Measurements from ENCODE around the gene CCL19. TPM values are rescaled to one million over a fixed set of nuclear protein-coding genes. Genes with fewer than 3 reads are reported as not detected.
"Not testable (repeated sequence)": the region's sequence is repeated elsewhere in the genome, so short reads cannot be mapped to it uniquely, and the experiment has no call there.

The CCL19 gene
- total RNA-seq, 1 donor from 2014 or later: 1.1 TPM

- TF ChIP-seq CTCF (IDR thresholded peaks at IDR 0.05): no peak
- Histone ChIP-seq H3K9me3 (no peaks in the 10 kb centered on the region), H3K4me1 (peaks cover 5% of the 10 kb centered on the region), H3K27me3 (no peaks in the 10 kb centered on the region), H3K4me3 (no peak overlapping the region), H3K36me3 (no peaks in the 10 kb centered on the region), H3K27ac (no peak overlapping the region)
- intact Hi-C loops (cut with DNase I): no loop called here
- ATAC-seq (no peak), DNase-seq (no peak)
Measured at GRCh38 chr9:34723141-34723540, 32.1 kb upstream of the CCL19 start.

GRCh38 chr9:34719769-34720025 is 28.6 kb upstream of the CCL19 start:
- intact Hi-C loops (cut with DNase I); H3K4me3 ChIP-seq; H3K4me1 ChIP-seq; H3K9me3 ChIP-seq; H3K27me3 ChIP-seq; H3K36me3 ChIP-seq; ATAC-seq; DNase-seq; H3K27ac ChIP-seq: not testable (repeated sequence)

GRCh38 chr9:34719021-34719768 is 28.1 kb upstream of the CCL19 start:
- no peaks in the 10 kb centered on the region for H3K27me3 ChIP-seq
- no peak for TF ChIP-seq CTCF (IDR thresholded peaks at IDR 0.05)
- intact Hi-C loops (cut with DNase I): no loop called here
- no peak overlapping the region for H3K4me3 ChIP-seq
- H3K27ac ChIP-seq: no peak overlapping the region
- no peaks in the 10 kb centered on the region for H3K36me3 ChIP-seq
- H3K4me1 ChIP-seq: peaks cover 7% of the 10 kb centered on the region
- ATAC-seq: no peak
- DNase-seq: no peak
- H3K9me3 ChIP-seq: no peaks in the 10 kb centered on the region

- no peak for TF ChIP-seq CTCF (IDR thresholded peaks at IDR 0.05)
- Histone ChIP-seq H3K36me3 (no peaks in the 10 kb centered on the region), H3K27ac (peak overlapping the region; percentile 1), H3K4me3 (no peak overlapping the region), H3K4me1 (peaks cover 7% of the 10 kb centered on the region), H3K27me3 (no peaks in the 10 kb centered on the region), H3K9me3 (no peaks in the 10 kb centered on the region)
- DNase-seq (no peak), ATAC-seq (peak; percentile 23)
- intact Hi-C loops (cut with DNase I): no loop called here
Measured at GRCh38 chr9:34717996-34718614, 27.0 kb upstream of the CCL19 start.

GRCh38 chr9:34716711-34717110 is 25.6 kb upstream of the CCL19 start:
- no peak for TF ChIP-seq CTCF (IDR thresholded peaks at IDR 0.05)
- ATAC-seq (no peak), DNase-seq (no peak)
- no peak overlapping the region for H3K27ac ChIP-seq
- intact Hi-C loops (cut with DNase I): no loop called here
- peaks cover 7% of the 10 kb centered on the region for H3K4me1 ChIP-seq
- no peaks in the 10 kb centered on the region for H3K9me3 ChIP-seq
- H3K27me3 ChIP-seq: no peaks in the 10 kb centered on the region
- H3K4me3 ChIP-seq: no peak overlapping the region
- no peaks in the 10 kb centered on the region for H3K36me3 ChIP-seq

- peaks cover 7% of the 10 kb centered on the region for H3K4me1 ChIP-seq
- no peak for DNase-seq
- ATAC-seq: no peak
Measured at GRCh38 chr9:34715639-34716215, 24.7 kb upstream of the CCL19 start.

More at GRCh38 chr9:34715639-34716215, 24.7 kb upstream of the CCL19 start:
- Histone ChIP-seq H3K27me3 (no peaks in the 10 kb centered on the region), H3K4me3 (no peak overlapping the region), H3K36me3 (no peaks in the 10 kb centered on the region), H3K27ac (no peak overlapping the region), H3K9me3 (no peaks in the 10 kb centered on the region)
- no peak for TF ChIP-seq CTCF (IDR thresholded peaks at IDR 0.05)
- intact Hi-C loops (cut with DNase I): no loop called here

Data from upper lobe of right lung (tissue), 1 donor.